ENCODE data around the gene CCDC85B.

The CCDC85B gene

DNA sequence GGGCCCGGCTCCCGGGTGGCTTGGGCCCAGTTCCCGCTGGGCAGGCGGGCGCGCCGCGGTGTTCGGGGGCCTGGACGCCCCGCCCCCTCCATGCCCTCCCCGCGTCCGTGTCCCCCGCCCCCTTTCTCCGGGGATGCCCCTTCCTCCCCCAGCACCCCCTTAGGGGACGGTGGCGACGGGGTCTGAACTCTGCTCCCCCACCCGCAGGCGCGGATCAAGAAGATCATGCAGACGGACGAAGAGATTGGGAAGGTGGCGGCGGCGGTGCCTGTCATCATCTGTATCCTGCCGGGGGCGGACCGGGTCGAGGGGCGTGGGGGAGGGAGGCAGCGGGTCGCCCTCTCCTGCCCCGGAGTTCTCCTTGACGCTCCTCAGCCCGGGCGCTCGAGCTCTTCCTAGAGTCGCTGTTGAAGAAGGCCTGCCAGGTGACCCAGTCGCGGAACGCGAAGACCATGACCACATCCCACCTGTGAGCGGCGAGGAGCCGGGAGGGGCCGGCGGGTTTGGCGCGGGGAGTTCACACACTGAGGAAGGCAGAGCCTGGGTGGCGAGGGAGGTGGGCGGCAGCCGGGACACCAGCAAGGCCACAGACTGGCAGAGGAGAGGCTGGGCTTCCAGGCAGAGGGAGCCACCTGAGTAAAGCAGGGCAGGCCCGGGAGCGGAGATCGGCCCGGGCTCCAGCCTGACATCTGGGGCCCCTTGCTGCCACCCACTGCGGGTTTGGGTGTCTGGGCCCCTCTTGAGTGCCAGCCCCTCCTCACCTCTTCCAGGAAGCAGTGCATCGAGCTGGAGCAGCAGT is 29.3 kb downstream of the CCDC85B start:
- ATAC-seq (ENCODE audit: insufficient read depth, low read depth) (peak; percentile 48), DNase-seq (peak; percentile 71)
- H2AFZ ChIP-seq (ENCODE audit: low read depth, low read length) = peak overlapping the region; percentile 74
- peak overlapping the region; percentile 90 for H3K4me2 ChIP-seq (ENCODE audit: insufficient read depth, low read length)
- H3K4me1 ChIP-seq (ENCODE audit: insufficient read depth, low read length) = peaks cover 33% of the 10 kb centered on the region
- H3K36me3 ChIP-seq (ENCODE audit: insufficient read depth, low read length) = peaks cover 48% of the 10 kb centered on the region
- H4K20me1 ChIP-seq (ENCODE audit: insufficient read depth, low read length) = peaks cover 15% of the 10 kb centered on the region
- H3K79me2 ChIP-seq (ENCODE audit: insufficient read depth, low read length) = peaks cover 36% of the 10 kb centered on the region
- TF ChIP-seq EZH2 (IDR thresholded peaks at IDR 0.05; ENCODE audit: borderline replicate concordance, low read depth, low read length, severe bottlenecking) = no peak
- TF ChIP-seq, protein P1, sequence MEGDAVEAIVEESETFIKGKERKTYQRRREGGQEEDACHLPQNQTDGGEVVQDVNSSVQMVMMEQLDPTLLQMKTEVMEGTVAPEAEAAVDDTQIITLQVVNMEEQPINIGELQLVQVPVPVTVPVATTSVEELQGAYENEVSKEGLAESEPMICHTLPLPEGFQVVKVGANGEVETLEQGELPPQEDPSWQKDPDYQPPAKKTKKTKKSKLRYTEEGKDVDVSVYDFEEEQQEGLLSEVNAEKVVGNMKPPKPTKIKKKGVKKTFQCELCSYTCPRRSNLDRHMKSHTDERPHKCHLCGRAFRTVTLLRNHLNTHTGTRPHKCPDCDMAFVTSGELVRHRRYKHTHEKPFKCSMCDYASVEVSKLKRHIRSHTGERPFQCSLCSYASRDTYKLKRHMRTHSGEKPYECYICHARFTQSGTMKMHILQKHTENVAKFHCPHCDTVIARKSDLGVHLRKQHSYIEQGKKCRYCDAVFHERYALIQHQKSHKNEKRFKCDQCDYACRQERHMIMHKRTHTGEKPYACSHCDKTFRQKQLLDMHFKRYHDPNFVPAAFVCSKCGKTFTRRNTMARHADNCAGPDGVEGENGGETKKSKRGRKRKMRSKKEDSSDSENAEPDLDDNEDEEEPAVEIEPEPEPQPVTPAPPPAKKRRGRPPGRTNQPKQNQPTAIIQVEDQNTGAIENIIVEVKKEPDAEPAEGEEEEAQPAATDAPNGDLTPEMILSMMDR (IDR thresholded peaks at IDR 0.05; ENCODE audit: borderline replicate concordance, extremely low read depth, low read length, poor library complexity, severe bottlenecking) = peak; percentile 10
- no peaks in the 10 kb centered on the region for H3K27me3 ChIP-seq (ENCODE audit: insufficient read depth, low read length, poor library complexity)
- no peaks in the 10 kb centered on the region for H3K9me3 ChIP-seq (ENCODE audit: insufficient read depth, low read length, severe bottlenecking)
- H3K4me3 ChIP-seq (ENCODE audit: low read depth in 1 of 2, low read length in 2 of 2) = peak overlapping the region; percentile 84 to 88
- H3K9ac ChIP-seq (ENCODE audit: low read depth, low read length) = peak overlapping the region; percentile 72
- H3K27ac ChIP-seq (ENCODE audit: low read length) = peak overlapping the region; percentile 82

DNA sequence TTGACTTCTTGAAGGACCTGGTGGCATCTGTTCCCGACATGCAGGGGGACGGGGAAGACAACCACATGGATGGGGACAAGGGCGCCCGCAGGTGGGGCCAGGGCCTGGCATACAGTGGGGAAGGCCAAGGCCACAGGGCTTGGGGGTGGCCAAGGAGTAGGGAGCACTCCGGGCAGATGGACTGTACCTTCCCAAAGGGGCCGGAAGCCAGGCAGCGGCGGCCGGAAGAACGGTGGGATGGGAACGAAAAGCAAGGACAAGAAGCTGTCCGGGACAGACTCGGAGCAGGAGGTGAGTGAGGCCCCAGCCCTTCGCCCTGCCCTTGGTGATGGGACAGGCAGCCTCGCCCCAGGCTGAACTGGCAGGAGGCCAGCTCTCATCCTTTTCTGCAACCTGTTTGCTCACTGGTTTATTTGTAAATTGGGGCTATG is 29.9 kb downstream of the CCDC85B start:
- peaks cover 36% of the 10 kb centered on the region for H3K79me2 ChIP-seq (ENCODE audit: insufficient read depth, low read length)
- no peaks in the 10 kb centered on the region for H3K9me3 ChIP-seq (ENCODE audit: insufficient read depth, low read length, severe bottlenecking)
- peak overlapping the region; percentile 90 for H3K4me2 ChIP-seq (ENCODE audit: insufficient read depth, low read length)
- no peaks in the 10 kb centered on the region for H3K27me3 ChIP-seq (ENCODE audit: insufficient read depth, low read length, poor library complexity)
- H3K4me3 ChIP-seq (ENCODE audit: low read depth in 1 of 2, low read length in 2 of 2) = peak overlapping the region; percentile 84 to 88; a peak in 3 of 4 replicates
- peaks cover 33% of the 10 kb centered on the region for H3K4me1 ChIP-seq (ENCODE audit: insufficient read depth, low read length)
- no peak for DNase-seq
- peaks cover 15% of the 10 kb centered on the region for H4K20me1 ChIP-seq (ENCODE audit: insufficient read depth, low read length)
- peaks cover 48% of the 10 kb centered on the region for H3K36me3 ChIP-seq (ENCODE audit: insufficient read depth, low read length)
- peak overlapping the region; percentile 82 for H3K27ac ChIP-seq (ENCODE audit: low read length)
- ATAC-seq (ENCODE audit: insufficient read depth, low read depth) = no peak
- H2AFZ ChIP-seq (ENCODE audit: low read depth, low read length) = no peak overlapping the region
- peak overlapping the region; percentile 72 for H3K9ac ChIP-seq (ENCODE audit: low read depth, low read length)
- no peak for TF ChIP-seq EZH2 (IDR thresholded peaks at IDR 0.05; ENCODE audit: borderline replicate concordance, low read depth, low read length, severe bottlenecking)
- TF ChIP-seq, protein P1 (IDR thresholded peaks at IDR 0.05; ENCODE audit: borderline replicate concordance, extremely low read depth, low read length, poor library complexity, severe bottlenecking) = peak; percentile 0

GRCh38 chr11:65921033-65921555 is 30.6 kb downstream of the CCDC85B start:
- ATAC-seq (ENCODE audit: insufficient read depth, low read depth) = no peak
- TF ChIP-seq, protein P1 (IDR thresholded peaks at IDR 0.05; ENCODE audit: borderline replicate concordance, extremely low read depth, low read length, poor library complexity, severe bottlenecking) = no peak
- TF ChIP-seq EZH2 (IDR thresholded peaks at IDR 0.05; ENCODE audit: borderline replicate concordance, low read depth, low read length, severe bottlenecking) = no peak
- H3K9me3 ChIP-seq (ENCODE audit: insufficient read depth, low read length, severe bottlenecking) = no peaks in the 10 kb centered on the region
- peak overlapping the region; percentile 72; the same call in 1 of the 2 replicates for H3K9ac ChIP-seq (ENCODE audit: low read depth, low read length)
- H3K4me3 ChIP-seq (ENCODE audit: low read depth in 1 of 2, low read length in 2 of 2) = peak overlapping the region in 1 of 2 experiments; percentile 84; a peak in 2 of 4 replicates
- H3K27me3 ChIP-seq (ENCODE audit: insufficient read depth, low read length, poor library complexity) = no peaks in the 10 kb centered on the region
- no peak overlapping the region for H2AFZ ChIP-seq (ENCODE audit: low read depth, low read length)
- peak overlapping the region; percentile 90 for H3K4me2 ChIP-seq (ENCODE audit: insufficient read depth, low read length)
- H3K27ac ChIP-seq (ENCODE audit: low read length) = peak overlapping the region; percentile 0; the same call in 1 of the 2 replicates
- no peak for DNase-seq
- H3K79me2 ChIP-seq (ENCODE audit: insufficient read depth, low read length) = peaks cover 36% of the 10 kb centered on the region
- peaks cover 15% of the 10 kb centered on the region for H4K20me1 ChIP-seq (ENCODE audit: insufficient read depth, low read length)
- peaks cover 48% of the 10 kb centered on the region for H3K36me3 ChIP-seq (ENCODE audit: insufficient read depth, low read length)
- H3K4me1 ChIP-seq (ENCODE audit: insufficient read depth, low read length) = peaks cover 33% of the 10 kb centered on the region
